ENCODE data around the gene ABCA5. TPM values are rescaled to one million over a fixed set of nuclear protein-coding genes. Genes with fewer than 3 reads are reported as not detected.

ABCA5 gene
- polyA plus RNA-seq, 1 donor from 2014 or later, result 91.7 TPM

DNA sequence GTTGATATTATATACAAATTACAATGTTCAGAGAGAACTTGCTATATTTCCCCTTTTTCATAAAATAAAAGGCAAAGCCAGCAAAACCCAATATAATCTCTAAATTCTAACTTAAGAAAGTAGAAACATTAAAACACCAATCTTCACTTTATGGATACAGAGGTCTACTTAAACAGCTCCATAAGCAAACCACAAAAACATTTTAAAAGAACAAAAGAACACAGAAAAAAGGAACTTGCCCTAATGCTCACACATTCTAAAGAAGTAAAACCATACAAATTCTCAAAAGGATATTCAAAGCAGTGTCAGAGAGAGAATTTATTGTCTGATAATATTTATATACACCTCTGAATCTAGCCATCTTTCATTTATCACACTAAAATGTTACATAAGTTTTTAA, 98.9 kb downstream of the ABCA5 start:
- Histone ChIP-seq H3K79me2 (replicated peaks; ENCODE audit: insufficient read depth, low read length) (no peaks in the 10 kb centered on the region), H3K4me3 (ENCODE audit: low read length) (no peak overlapping the region), H4K20me1 (ENCODE audit: insufficient read depth) (no peaks in the 10 kb centered on the region), H2AFZ (ENCODE audit: low read depth, low read length) (no peak overlapping the region), H3K9ac (ENCODE audit: low read length) (no peak overlapping the region), H3K27me3 (ENCODE audit: insufficient read depth, low read depth, low read length) (no peaks in the 10 kb centered on the region), H3K27ac (ENCODE audit: low read length) (no peak overlapping the region), H3K9me3 (ENCODE audit: low read length) (no peaks in the 10 kb centered on the region), H3K36me3 (ENCODE audit: insufficient read depth, low read length) (no peaks in the 10 kb centered on the region), H3K9me2 (ENCODE audit: insufficient read depth, low read length) (no peaks in the 10 kb centered on the region), H3K4me2 (ENCODE audit: low read length) (no peak overlapping the region), H3F3A (ENCODE audit: insufficient read depth, low read length, poor library complexity, severe bottlenecking) (no peaks in the 10 kb centered on the region)
- no peak for TF ChIP-seq SMC3 (conservative IDR thresholded peaks at IDR 0.05; ENCODE audit: poor library complexity)
- TF ChIP-seq, protein P1, sequence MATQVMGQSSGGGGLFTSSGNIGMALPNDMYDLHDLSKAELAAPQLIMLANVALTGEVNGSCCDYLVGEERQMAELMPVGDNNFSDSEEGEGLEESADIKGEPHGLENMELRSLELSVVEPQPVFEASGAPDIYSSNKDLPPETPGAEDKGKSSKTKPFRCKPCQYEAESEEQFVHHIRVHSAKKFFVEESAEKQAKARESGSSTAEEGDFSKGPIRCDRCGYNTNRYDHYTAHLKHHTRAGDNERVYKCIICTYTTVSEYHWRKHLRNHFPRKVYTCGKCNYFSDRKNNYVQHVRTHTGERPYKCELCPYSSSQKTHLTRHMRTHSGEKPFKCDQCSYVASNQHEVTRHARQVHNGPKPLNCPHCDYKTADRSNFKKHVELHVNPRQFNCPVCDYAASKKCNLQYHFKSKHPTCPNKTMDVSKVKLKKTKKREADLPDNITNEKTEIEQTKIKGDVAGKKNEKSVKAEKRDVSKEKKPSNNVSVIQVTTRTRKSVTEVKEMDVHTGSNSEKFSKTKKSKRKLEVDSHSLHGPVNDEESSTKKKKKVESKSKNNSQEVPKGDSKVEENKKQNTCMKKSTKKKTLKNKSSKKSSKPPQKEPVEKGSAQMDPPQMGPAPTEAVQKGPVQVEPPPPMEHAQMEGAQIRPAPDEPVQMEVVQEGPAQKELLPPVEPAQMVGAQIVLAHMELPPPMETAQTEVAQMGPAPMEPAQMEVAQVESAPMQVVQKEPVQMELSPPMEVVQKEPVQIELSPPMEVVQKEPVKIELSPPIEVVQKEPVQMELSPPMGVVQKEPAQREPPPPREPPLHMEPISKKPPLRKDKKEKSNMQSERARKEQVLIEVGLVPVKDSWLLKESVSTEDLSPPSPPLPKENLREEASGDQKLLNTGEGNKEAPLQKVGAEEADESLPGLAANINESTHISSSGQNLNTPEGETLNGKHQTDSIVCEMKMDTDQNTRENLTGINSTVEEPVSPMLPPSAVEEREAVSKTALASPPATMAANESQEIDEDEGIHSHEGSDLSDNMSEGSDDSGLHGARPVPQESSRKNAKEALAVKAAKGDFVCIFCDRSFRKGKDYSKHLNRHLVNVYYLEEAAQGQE (IDR thresholded peaks at IDR 0.05; ENCODE audit: borderline replicate concordance), result no peak
- no peak for TF ChIP-seq POLR2AphosphoS5 (IDR thresholded peaks at IDR 0.05)
- TF ChIP-seq RAD21 (conservative IDR thresholded peaks at IDR 0.05), result no peak
- TF ChIP-seq MXI1 (conservative IDR thresholded peaks at IDR 0.05; ENCODE audit: poor library complexity, severe bottlenecking), result no peak
- no peak for TF ChIP-seq EP300 (conservative IDR thresholded peaks at IDR 0.05; ENCODE audit: poor library complexity, severe bottlenecking)
- TF ChIP-seq, protein P2, sequence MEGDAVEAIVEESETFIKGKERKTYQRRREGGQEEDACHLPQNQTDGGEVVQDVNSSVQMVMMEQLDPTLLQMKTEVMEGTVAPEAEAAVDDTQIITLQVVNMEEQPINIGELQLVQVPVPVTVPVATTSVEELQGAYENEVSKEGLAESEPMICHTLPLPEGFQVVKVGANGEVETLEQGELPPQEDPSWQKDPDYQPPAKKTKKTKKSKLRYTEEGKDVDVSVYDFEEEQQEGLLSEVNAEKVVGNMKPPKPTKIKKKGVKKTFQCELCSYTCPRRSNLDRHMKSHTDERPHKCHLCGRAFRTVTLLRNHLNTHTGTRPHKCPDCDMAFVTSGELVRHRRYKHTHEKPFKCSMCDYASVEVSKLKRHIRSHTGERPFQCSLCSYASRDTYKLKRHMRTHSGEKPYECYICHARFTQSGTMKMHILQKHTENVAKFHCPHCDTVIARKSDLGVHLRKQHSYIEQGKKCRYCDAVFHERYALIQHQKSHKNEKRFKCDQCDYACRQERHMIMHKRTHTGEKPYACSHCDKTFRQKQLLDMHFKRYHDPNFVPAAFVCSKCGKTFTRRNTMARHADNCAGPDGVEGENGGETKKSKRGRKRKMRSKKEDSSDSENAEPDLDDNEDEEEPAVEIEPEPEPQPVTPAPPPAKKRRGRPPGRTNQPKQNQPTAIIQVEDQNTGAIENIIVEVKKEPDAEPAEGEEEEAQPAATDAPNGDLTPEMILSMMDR (IDR thresholded peaks at IDR 0.05; ENCODE audit: poor library complexity, severe bottlenecking), result no peak
- no peak for TF ChIP-seq TAF1 (IDR thresholded peaks at IDR 0.05; ENCODE audit: low read depth)
- no peak for TF ChIP-seq EZH2 (IDR thresholded peaks at IDR 0.05; ENCODE audit: borderline replicate concordance, insufficient read depth, low read length, poor library complexity, severe bottlenecking)

DNA sequence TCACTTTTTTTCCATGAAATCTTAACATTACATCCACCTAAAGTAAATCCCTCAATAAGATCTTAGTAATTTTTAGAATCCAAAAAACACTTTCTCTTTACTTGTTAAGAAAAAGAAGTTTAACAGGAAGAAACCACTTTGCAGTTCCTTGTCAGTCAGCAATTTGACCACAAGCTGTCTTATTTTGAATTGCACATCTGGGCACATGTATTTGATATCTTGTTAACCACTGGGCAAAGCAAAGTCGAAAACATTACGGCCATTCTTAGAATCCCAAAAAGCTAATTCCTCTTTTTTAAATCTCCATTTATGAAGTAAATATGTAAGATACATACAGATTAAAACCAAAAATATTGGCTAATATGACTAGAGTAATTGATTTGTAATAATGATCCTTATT, 99.4 kb downstream of the ABCA5 start:
- Histone ChIP-seq H3K9me2 (ENCODE audit: insufficient read depth, low read length) (no peaks in the 10 kb centered on the region), H3K4me3 (ENCODE audit: low read length) (no peak overlapping the region)

More for the DNA sequence above, 99.4 kb downstream of the ABCA5 start:
- H2AFZ ChIP-seq (ENCODE audit: low read depth, low read length), result no peak overlapping the region
- H3K36me3 ChIP-seq (ENCODE audit: insufficient read depth, low read length), result no peaks in the 10 kb centered on the region
- no peaks in the 10 kb centered on the region for H4K20me1 ChIP-seq (ENCODE audit: insufficient read depth)
- H3K9ac ChIP-seq (ENCODE audit: low read length), result no peak overlapping the region
- no peaks in the 10 kb centered on the region for H3F3A ChIP-seq (ENCODE audit: insufficient read depth, low read length, poor library complexity, severe bottlenecking)
- H3K27ac ChIP-seq (ENCODE audit: low read length), result no peak overlapping the region
- no peak overlapping the region for H3K4me2 ChIP-seq (ENCODE audit: low read length)
- H3K79me2 ChIP-seq (replicated peaks; ENCODE audit: insufficient read depth, low read length), result no peaks in the 10 kb centered on the region
- no peaks in the 10 kb centered on the region for H3K9me3 ChIP-seq (ENCODE audit: low read length)
- no peak for TF ChIP-seq EP300 (conservative IDR thresholded peaks at IDR 0.05; ENCODE audit: poor library complexity, severe bottlenecking)
- TF ChIP-seq MXI1 (conservative IDR thresholded peaks at IDR 0.05; ENCODE audit: poor library complexity, severe bottlenecking), result no peak
- TF ChIP-seq, protein P2 (IDR thresholded peaks at IDR 0.05; ENCODE audit: poor library complexity, severe bottlenecking), result no peak
- TF ChIP-seq SMC3 (conservative IDR thresholded peaks at IDR 0.05; ENCODE audit: poor library complexity), result no peak
- TF ChIP-seq EZH2 (IDR thresholded peaks at IDR 0.05; ENCODE audit: borderline replicate concordance, insufficient read depth, low read length, poor library complexity, severe bottlenecking), result no peak
- no peak for TF ChIP-seq RAD21 (conservative IDR thresholded peaks at IDR 0.05)
- no peak for TF ChIP-seq TAF1 (IDR thresholded peaks at IDR 0.05; ENCODE audit: low read depth)
- TF ChIP-seq, protein P1 (IDR thresholded peaks at IDR 0.05; ENCODE audit: borderline replicate concordance), result no peak
- TF ChIP-seq POLR2AphosphoS5 (IDR thresholded peaks at IDR 0.05), result no peak
- H3K27me3 ChIP-seq (ENCODE audit: insufficient read depth, low read depth, low read length), result no peaks in the 10 kb centered on the region
